Transverse colon (tissue), 4 donors: ENCODE results near the gene PRXL2C. TPM values are rescaled to one million over a fixed set of nuclear protein-coding genes. Genes with fewer than 3 reads are reported as not detected.
A peak's percentile ranks its signal among the peaks of the same experiment; 100 is the strongest.

ENCODE experiments used
- DNase-seq: peaks from one replicate; pipeline ENCODE4 v3.0.0-alpha.2; 2019
- H3K27ac ChIP-seq, 4 donors: fragments of 200-600 bp; sonication (generic); 2 replicates each; pipeline ENCODE4 v1.5.1; 2016 to 2018; ENCODE audit warnings: inconsistent platforms in 4 of 4
- H3K27me3 ChIP-seq: fragments of 200-600 bp; sonication (generic); 2 replicates; pipeline ENCODE4 v1.5.1; 2017; ENCODE audit warnings: inconsistent platforms
- H3K36me3 ChIP-seq, 4 donors: fragments of 200-600 bp; sonication (generic); 2 replicates each; pipeline ENCODE4 v1.5.1; 2017 to 2019; ENCODE audit warnings: inconsistent platforms in 4 of 4
- H3K4me1 ChIP-seq, 4 donors: fragments of 200-600 bp; sonication (generic); 2 replicates each; pipeline ENCODE4 v1.5.1; 2017 to 2020; ENCODE audit warnings: inconsistent platforms in 4 of 4
- H3K4me3 ChIP-seq, 4 donors: fragments of 200-600 bp; sonication (generic); 1 replicate in 1 of 4; 2 replicates in 3 of 4; pipeline versions ENCODE4 v1.5.1 to v1.6.1; 2017 to 2019; ENCODE audit warnings: inconsistent platforms in 4 of 4
- H3K9me3 ChIP-seq, 2 donors: fragments of 200-600 bp; sonication (generic); 2 replicates each; pipeline ENCODE4 v1.5.1; 2017 to 2019; ENCODE audit warnings: inconsistent platforms in 2 of 2
- EP300 ChIP-seq: sonication (generic); formaldehyde crosslinking; IDR thresholded peaks from one replicate; pipeline ENCODE4 v1.6.1; 2017; ENCODE audit warnings: antibody characterized with exemption, low read depth
- POLR2A ChIP-seq: fragments of 450-650 bp; IDR thresholded peaks from one replicate; pipeline ENCODE4 v1.6.1; 2016; ENCODE audit warnings: antibody characterized with exemption, mild to moderate bottlenecking, moderate library complexity
- POLR2AphosphoS5 ChIP-seq, 3 donors: sonication (generic); formaldehyde crosslinking; IDR thresholded peaks; one replicate each; pipeline ENCODE4 v1.6.1; 2016; ENCODE audit warnings: antibody characterized with exemption in 3 of 3
- whole genome bisulfite sequencing, 2 donors: methylation state at CpG; one replicate each; pipeline ENCODE4 v1.1.5; 2018; ENCODE audit warnings: low coverage in 1 of 2; 5-methylcytosine and 5-hydroxymethylcytosine counted together
- in situ Hi-C, 4 donors: fragments of 200-750 bp; cut with MboI; loops; one replicate each; pipeline versions ENCODE4 v1.15.0 to v1.15.1; 2017; ENCODE audit warnings: low sequenced_read_pairs in 3 of 4, low pct_ligation_motif_present in 1 of 4, low pct_unique_long_range_greater_than_20kb in 1 of 4
- intact Hi-C: fragments of 100-400 bp; cut with DNase I; formaldehyde crosslinking; loops from one replicate; pipeline ENCODE4 v1.15.1; 2023; ENCODE audit warnings: low total_unique reads
- total RNA-seq, 4 donors: library from RNA; depleted of rRNA; stranded (reverse); fragments of >200 nt; gene quantifications; one replicate each; pipeline ENCODE4 v1.1.0, GENCODE V29; 2016
- TF ChIP-seq, protein P1 (sequence below), 5 experiments: fragments of 200-600 bp in 3 of 5; fragments of 450-650 bp in 2 of 5; sonication (generic) in 3 of 5; IDR thresholded peaks; 1 replicate in 2 of 5; 2 replicates in 3 of 5; pipeline ENCODE4 v1.5.1; 2016 to 2017; ENCODE audit warnings: antibody characterized with exemption in 5 of 5, inconsistent platforms in 3 of 5, mild to moderate bottlenecking in 2 of 5, moderate library complexity in 1 of 5

The PRXL2C gene
- total RNA-seq, 4 donors from 2014 or later: 2.6 to 7.0 (median 3.6) TPM

DNA sequence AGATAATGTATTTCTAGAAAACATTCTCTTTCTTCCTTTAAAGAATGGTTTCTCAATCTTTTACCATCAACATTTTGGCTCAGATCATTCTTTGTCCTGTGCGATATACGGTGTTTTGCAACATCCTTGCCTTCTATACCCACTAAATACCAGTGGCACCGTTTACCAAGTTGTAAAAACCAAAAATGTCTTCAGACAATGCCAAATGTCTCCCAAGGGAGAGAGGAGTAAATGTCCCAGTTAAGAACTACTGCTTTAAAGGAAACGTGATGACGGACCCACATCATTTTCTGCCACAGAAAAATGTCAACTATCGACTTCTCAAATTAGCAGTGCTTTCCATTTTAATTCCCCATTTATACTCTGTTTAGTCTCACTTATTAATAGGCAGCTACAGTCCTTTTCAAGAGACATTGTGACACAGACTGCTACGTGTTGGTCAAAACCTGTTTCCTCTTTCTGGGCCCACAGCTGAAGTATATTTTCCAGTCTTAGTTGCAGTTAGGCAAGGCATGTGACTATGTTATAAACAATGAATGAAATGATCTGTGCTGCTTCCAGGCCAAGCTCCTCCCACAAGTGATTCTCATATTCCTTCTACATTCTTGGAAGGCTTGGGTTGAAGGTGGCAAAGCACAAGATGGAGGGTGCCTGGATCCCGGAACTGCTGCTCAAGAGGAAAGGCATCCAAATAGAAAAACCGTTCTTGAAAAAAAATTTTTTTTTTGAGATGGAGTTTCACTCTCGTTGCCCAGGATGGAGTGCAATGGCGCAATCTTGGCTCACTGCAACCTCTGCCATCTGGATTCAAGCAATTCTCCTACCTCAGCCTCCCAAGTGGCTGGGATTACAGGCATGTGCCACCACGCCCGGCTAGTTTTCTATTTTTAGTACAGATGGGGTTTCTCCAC lies 8.8 kb downstream of the PRXL2C start:
- Histone ChIP-seq H3K9me3 (no peaks in the 10 kb centered on the region), H3K4me3 (no peak overlapping the region), H3K36me3 (peaks cover 0 to 13% (median 7%) of the 10 kb centered on the region in 4 donors), H3K27ac (peak overlapping the region; percentile 33 to 62 (median 48)), H3K27me3 (no peaks in the 10 kb centered on the region), H3K4me1 (peaks cover 0 to 4% (median 0%) of the 10 kb centered on the region in 4 donors)
- WGBS, 2 donors: 69 to 87% methylated on average over 8 to 13 of the region's 13 CpGs
- DNase-seq: no peak
- intact Hi-C loops: no loop called here
- in situ Hi-C loops: no loop called here
- TF ChIP-seq POLR2A: no peak

DNA sequence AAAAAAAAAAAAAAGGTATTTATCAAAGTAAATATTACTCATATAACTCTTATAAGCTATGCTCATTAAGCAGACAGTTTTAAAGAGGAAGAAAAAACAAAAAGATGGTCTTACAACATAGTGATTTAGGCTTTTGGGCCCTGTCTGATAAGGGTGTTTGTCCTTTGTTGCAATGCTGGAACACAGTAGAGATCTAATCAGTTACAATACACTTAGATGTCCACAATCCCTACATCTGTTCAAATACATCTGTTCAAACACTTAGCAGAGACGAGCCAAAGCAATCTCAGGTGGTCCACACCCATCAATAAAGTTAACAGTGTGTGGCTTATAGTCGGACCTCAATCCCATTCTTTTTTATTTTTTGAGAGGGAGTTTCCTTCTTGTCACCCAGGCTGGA lies 11.0 kb downstream of the PRXL2C start:
- TF ChIP-seq POLR2A: no peak
- TF ChIP-seq EP300: no peak
- TF ChIP-seq POLR2AphosphoS5 (IDR thresholded peaks at IDR 0.05): peak in 2 of 3 donors; percentile 25 to 32
- TF ChIP-seq, protein P1, sequence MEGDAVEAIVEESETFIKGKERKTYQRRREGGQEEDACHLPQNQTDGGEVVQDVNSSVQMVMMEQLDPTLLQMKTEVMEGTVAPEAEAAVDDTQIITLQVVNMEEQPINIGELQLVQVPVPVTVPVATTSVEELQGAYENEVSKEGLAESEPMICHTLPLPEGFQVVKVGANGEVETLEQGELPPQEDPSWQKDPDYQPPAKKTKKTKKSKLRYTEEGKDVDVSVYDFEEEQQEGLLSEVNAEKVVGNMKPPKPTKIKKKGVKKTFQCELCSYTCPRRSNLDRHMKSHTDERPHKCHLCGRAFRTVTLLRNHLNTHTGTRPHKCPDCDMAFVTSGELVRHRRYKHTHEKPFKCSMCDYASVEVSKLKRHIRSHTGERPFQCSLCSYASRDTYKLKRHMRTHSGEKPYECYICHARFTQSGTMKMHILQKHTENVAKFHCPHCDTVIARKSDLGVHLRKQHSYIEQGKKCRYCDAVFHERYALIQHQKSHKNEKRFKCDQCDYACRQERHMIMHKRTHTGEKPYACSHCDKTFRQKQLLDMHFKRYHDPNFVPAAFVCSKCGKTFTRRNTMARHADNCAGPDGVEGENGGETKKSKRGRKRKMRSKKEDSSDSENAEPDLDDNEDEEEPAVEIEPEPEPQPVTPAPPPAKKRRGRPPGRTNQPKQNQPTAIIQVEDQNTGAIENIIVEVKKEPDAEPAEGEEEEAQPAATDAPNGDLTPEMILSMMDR (IDR thresholded peaks at IDR 0.05): no peak
- WGBS, 2 donors: 73 to 100% methylated on average over 2 of the region's 2 CpGs
- Histone ChIP-seq H3K27ac (peak overlapping the region in 1 of 4 donors; percentile 44), H3K4me3 (no peak overlapping the region), H3K27me3 (no peaks in the 10 kb centered on the region), H3K36me3 (peaks cover 0 to 7% (median 3%) of the 10 kb centered on the region in 4 donors), H3K9me3 (no peaks in the 10 kb centered on the region), H3K4me1 (peaks cover 0 to 4% (median 0%) of the 10 kb centered on the region in 4 donors)
- intact Hi-C loops (loop anchor here (1.0 kb wide), 1 partner anchor 32 kb away; no protein-coding TSS in a partner anchor), in situ Hi-C loops (no loop called here)
- DNase-seq: no peak

DNA sequence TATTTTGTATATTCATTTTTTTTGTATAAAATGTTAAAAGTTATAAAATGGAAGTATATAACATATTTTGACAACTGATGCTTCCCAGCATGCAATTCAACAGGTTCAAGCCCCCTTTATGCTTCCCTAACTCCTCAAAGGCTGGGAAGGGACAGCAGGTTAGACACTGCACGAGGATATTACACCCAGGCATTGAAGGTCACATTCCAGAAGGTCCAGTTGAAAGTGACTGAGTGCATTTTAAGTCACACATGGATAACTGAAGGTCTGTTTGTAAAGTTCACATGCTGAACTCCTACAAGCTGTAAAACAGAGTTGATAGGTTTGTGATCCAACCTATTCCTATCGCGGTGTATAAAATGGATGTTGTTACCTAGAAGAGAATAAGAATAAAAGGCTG lies 13.6 kb downstream of the PRXL2C start:
- no peak overlapping the region for H3K27ac ChIP-seq
- peaks cover 0 to 4% (median 0%) of the 10 kb centered on the region in 4 donors for H3K4me1 ChIP-seq
- TF ChIP-seq, protein P1 (IDR thresholded peaks at IDR 0.05): no peak
- no peak for TF ChIP-seq EP300
- no peak for TF ChIP-seq POLR2AphosphoS5 (IDR thresholded peaks at IDR 0.05)
- peaks cover 0 to 5% (median 0%) of the 10 kb centered on the region in 4 donors for H3K36me3 ChIP-seq
- no peak for DNase-seq
- WGBS, 2 donors: 79 to 94% methylated on average over 3 of the region's 3 CpGs
- H3K9me3 ChIP-seq: no peaks in the 10 kb centered on the region
- intact Hi-C loops: no loop called here
- H3K4me3 ChIP-seq: no peak overlapping the region
- in situ Hi-C loops: no loop called here
- H3K27me3 ChIP-seq: no peaks in the 10 kb centered on the region

DNA sequence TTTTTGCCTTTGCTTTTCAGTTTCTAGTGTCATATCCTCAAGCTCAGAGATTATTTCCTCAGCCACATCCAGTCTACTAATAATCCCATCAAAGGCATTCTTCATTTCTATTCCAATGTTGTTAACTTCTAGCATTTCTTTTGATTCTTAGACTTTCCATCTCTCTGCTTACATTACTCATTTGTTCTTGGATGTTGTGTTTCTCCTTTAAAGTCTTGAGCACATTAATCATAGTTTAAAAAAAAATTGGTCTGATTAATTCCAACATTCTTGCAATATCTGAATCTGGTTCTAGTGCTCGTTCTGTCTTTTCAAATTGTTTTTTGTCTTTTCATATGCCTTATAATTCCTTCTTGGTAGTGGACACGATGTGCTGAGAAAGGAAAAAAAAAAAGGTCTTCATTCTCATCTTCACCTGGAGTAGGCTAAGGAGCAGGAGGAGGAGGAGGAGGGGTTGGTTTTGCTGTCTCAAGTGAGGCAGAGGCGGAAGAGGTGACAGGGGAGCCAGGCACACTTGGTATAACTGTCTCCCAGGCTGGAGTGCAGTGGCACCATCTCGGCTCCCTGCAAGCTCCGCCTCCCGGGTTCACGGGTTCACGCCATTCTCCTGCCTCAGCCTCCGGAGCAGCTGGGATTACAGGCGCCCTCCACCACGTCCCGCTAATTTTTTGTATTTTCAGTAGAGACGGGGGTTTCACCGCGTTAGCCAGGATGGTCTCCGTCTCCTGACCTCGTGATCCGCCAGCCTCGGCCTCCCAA lies 16.3 kb downstream of the PRXL2C start:
- 87 to 91% methylated on average over 13 to 19 of the region's 19 CpGs for whole genome bisulfite sequencing, 2 donors
- no peak for TF ChIP-seq EP300
- no peak for TF ChIP-seq POLR2A
- no peak for TF ChIP-seq POLR2AphosphoS5 (IDR thresholded peaks at IDR 0.05)
- TF ChIP-seq, protein P1 (IDR thresholded peaks at IDR 0.05): no peak
- Histone ChIP-seq H3K36me3 (no peaks in the 10 kb centered on the region), H3K4me3 (no peak overlapping the region), H3K27me3 (peaks cover 5% of the 10 kb centered on the region), H3K4me1 (peaks cover 0 to 2% (median 0%) of the 10 kb centered on the region in 4 donors), H3K27ac (no peak overlapping the region), H3K9me3 (no peaks in the 10 kb centered on the region)
- intact Hi-C loops: no loop called here
- DNase-seq: no peak
- in situ Hi-C loops: no loop called here
